HS-5 (cell line): ENCODE data around the gene STAT6.

Experiments used
- DNase-seq: peaks from one replicate; pipeline ENCODE4 v3.0.0-alpha.2; 2012; ENCODE audit warnings: low read depth

The STAT6 gene

GRCh38 chr12:57047981-57048380 lies 63.2 kb downstream of the STAT6 start:
- DNase-seq, result no peak

GRCh38 chr12:57046947-57047890 lies 63.9 kb downstream of the STAT6 start:
- DNase-seq, result no peak

- no peak for DNase-seq
Observed at GRCh38 chr12:57046086-57046791, 64.9 kb downstream of the STAT6 start.
